Natural killer cell (primary cell): ENCODE results near the gene COG7. TPM values are rescaled to one million over a fixed set of nuclear protein-coding genes. Genes with fewer than 3 reads are reported as not detected.

Source experiments
- ATAC-seq, 3 donors: fragments of 150-1000 bp in 2 of 3; fragments of 200-7000 bp in 1 of 3; cut with Tn5 transposase; 1 replicate in 1 of 3; 2 replicates in 2 of 3; pipeline ENCODE4 v1.10.0; 2021; ENCODE audit warnings: mild to moderate bottlenecking in 2 of 3, moderate library complexity in 2 of 3
- DNase-seq, 2 donors: peaks; one replicate each; pipeline versions ENCODE4 v3.0.0 to v3.0.0-alpha.2; 2013 to 2021; ENCODE audit warnings: mixed read lengths in 1 of 2
- H3K27ac ChIP-seq: one replicate; pipeline ENCODE4 v1.5.1; 2013; ENCODE audit warnings: mild to moderate bottlenecking, low read length
- H3K27me3 ChIP-seq: one replicate; pipeline ENCODE4 v1.6.1; 2013; ENCODE audit warnings: low read length; ENCODE audit not compliant: control insufficient read depth, insufficient read depth
- H3K36me3 ChIP-seq: one replicate; pipeline ENCODE4 v1.6.1; 2013; ENCODE audit warnings: low read length; ENCODE audit not compliant: control insufficient read depth, insufficient read depth
- H3K4me1 ChIP-seq: one replicate; pipeline ENCODE4 v1.6.1; 2013; ENCODE audit warnings: low read length; ENCODE audit not compliant: control insufficient read depth, insufficient read depth
- H3K4me3 ChIP-seq: one replicate; pipeline ENCODE4 v1.5.1; 2013; ENCODE audit warnings: low read length
- H3K9me3 ChIP-seq: one replicate; pipeline ENCODE4 v1.6.1; 2013; ENCODE audit warnings: low read length; ENCODE audit not compliant: control insufficient read depth, insufficient read depth
- H3K27ac Mint-ChIP-seq, 2 donors: one replicate each; pipeline ENCODE4 v1.8.0; 2022; ENCODE audit warnings: mild to moderate bottlenecking in 2 of 2, mixed read lengths in 2 of 2, moderate library complexity in 1 of 2
- H3K27me3 Mint-ChIP-seq, 2 donors: one replicate each; pipeline ENCODE4 v1.8.0; 2022; ENCODE audit warnings: low read depth in 2 of 2, mixed read lengths in 2 of 2
- H3K36me3 Mint-ChIP-seq: one replicate; pipeline ENCODE4 v1.8.0; 2022; ENCODE audit warnings: mixed read lengths
- H3K4me1 Mint-ChIP-seq, 2 donors: one replicate each; pipeline ENCODE4 v1.8.0; 2022; ENCODE audit warnings: mixed read lengths in 2 of 2
- H3K4me3 Mint-ChIP-seq: one replicate; pipeline ENCODE4 v1.8.0; 2022; ENCODE audit warnings: mild to moderate bottlenecking, moderate library complexity, mixed read lengths
- H3K9me3 Mint-ChIP-seq, 2 donors: one replicate each; pipeline ENCODE4 v1.8.0; 2022; ENCODE audit warnings: mixed read lengths in 2 of 2
- CTCF ChIP-seq: fragments of 200-600 bp; IDR thresholded peaks from one replicate; pipeline ENCODE4 v1.8.0; 2022; ENCODE audit warnings: antibody characterized with exemption
- WGBS: methylation state at CpG from one replicate; pipeline ENCODE4 v1.1.7; 2013; ENCODE audit warnings: missing lambda C conversion rate; ENCODE audit not compliant: insufficient coverage; 5-methylcytosine and 5-hydroxymethylcytosine counted together
- intact Hi-C: fragments of 100-400 bp; cut with micrococcal nuclease; formaldehyde crosslinking; loops from one replicate; pipeline ENCODE4 v1.14.2; 2022
- total RNA-seq, 4 donors: library from RNA; stranded (reverse); fragments of 120-200 nt in 1 of 4; gene quantifications; one replicate each; pipeline versions ENCODE4 v1.2.3 to v1.2.4, GENCODE V29; 2013 to 2022

COG7 gene
- total RNA-seq, 3 donors from 2014 or later (not counting 1 experiment from before 2014, with no cell fraction given): 18.4 to 26.6 (median 20.3) TPM

GRCh38 chr16:23491490-23492391, 38.8 kb upstream of the COG7 start:
- Histone ChIP-seq H3K9me3 (no peaks in the 10 kb centered on the region), H3K4me1 (peaks cover 3% of the 10 kb centered on the region), H3K27me3 (no peaks in the 10 kb centered on the region), H3K4me3 (no peak overlapping the region), H3K27ac (no peak overlapping the region), H3K36me3 (peaks cover 74% of the 10 kb centered on the region)
- TF ChIP-seq CTCF: no peak
- intact Hi-C loops: no loop called here
- Mint-ChIP-seq H3K4me1 (no peaks in the 10 kb centered on the region), H3K36me3 (peaks cover 12% of the 10 kb centered on the region), H3K9me3 (no peaks in the 10 kb centered on the region), H3K27me3 (no peaks in the 10 kb centered on the region), H3K4me3 (no peak overlapping the region), H3K27ac (peak overlapping the region in 1 of 2 donors; percentile 20)
- WGBS: 98% methylated on average over 12 of the region's 14 CpGs
- DNase-seq: no peak
- no peak for ATAC-seq

- intact Hi-C loops: no loop called here
- H3K27me3 ChIP-seq: no peaks in the 10 kb centered on the region
- H3K27me3 Mint-ChIP-seq: no peaks in the 10 kb centered on the region
- no peaks in the 10 kb centered on the region for H3K9me3 ChIP-seq
- no peak overlapping the region for H3K4me3 ChIP-seq
- no peak overlapping the region for H3K27ac ChIP-seq
- no peak for TF ChIP-seq CTCF
- H3K4me3 Mint-ChIP-seq: no peak overlapping the region
- H3K9me3 Mint-ChIP-seq: no peaks in the 10 kb centered on the region
- no peaks in the 10 kb centered on the region for H3K4me1 ChIP-seq
- H3K36me3 ChIP-seq: peaks cover 85% of the 10 kb centered on the region
- peaks cover 17% of the 10 kb centered on the region for H3K36me3 Mint-ChIP-seq
- DNase-seq (no peak), ATAC-seq (no peak)
- peaks cover 0 to 5% of the 10 kb centered on the region in 2 donors for H3K4me1 Mint-ChIP-seq
- 92% methylated on average over 5 of the region's 5 CpGs for WGBS
- H3K27ac Mint-ChIP-seq: no peak overlapping the region
These were observed 33.5 kb upstream of the COG7 start for GRCh38 chr16:23486480-23486879.

GRCh38 chr16:23485841-23486240, 32.9 kb upstream of the COG7 start:
- intact Hi-C loops: no loop called here
- Histone ChIP-seq H3K9me3 (no peaks in the 10 kb centered on the region), H3K27me3 (no peaks in the 10 kb centered on the region), H3K4me1 (no peaks in the 10 kb centered on the region), H3K4me3 (no peak overlapping the region), H3K27ac (no peak overlapping the region), H3K36me3 (peaks cover 85% of the 10 kb centered on the region)
- H3K27me3 Mint-ChIP-seq: no peaks in the 10 kb centered on the region
- TF ChIP-seq CTCF: no peak
- H3K27ac Mint-ChIP-seq: no peak overlapping the region
- no peaks in the 10 kb centered on the region for H3K9me3 Mint-ChIP-seq
- 98% methylated on average over 8 of the region's 8 CpGs for WGBS
- peaks cover 0 to 5% of the 10 kb centered on the region in 2 donors for H3K4me1 Mint-ChIP-seq
- peaks cover 11% of the 10 kb centered on the region for H3K36me3 Mint-ChIP-seq
- no peak for DNase-seq
- no peak for ATAC-seq
- no peak overlapping the region for H3K4me3 Mint-ChIP-seq
